Measurements from ENCODE around the gene GGNBP2.

GGNBP2 gene

GRCh38 chr17:36534840-36535668, 9.7 kb upstream of the GGNBP2 start, which contains the start of the genes MYO19 and PIGW:
TSS of gene MYO19 (minus strand) at chr17:36534868. CDS start at chr17:36532538, 2,330 bp downstream.
TSS of gene PIGW (plus strand) at chr17:36534987. CDS start at chr17:36537102, 2,115 bp downstream.
- no peak for DNase-seq (ENCODE audit: low read depth, low spot score)
- ChIA-PET CTCF (interaction anchor here (1.4 to 2.0 kb wide), 3 partner anchors 9 to 11 kb away, joined by 4 to 9 read pairs (median 4); no protein-coding TSS in a partner anchor), POLR2A (interaction anchor here (0.6 to 2.4 kb wide), 5 partner anchors 9 to 67 kb away, joined by 3 to 19 read pairs (median 4); partner anchors contain the start of gene MRM1)
- H3K4me3 ChIP-seq (ENCODE audit: low read depth, low read length), result peak within 1 kb of the TSS; percentile 94
- no peak for TF ChIP-seq CTCF (IDR thresholded peaks at IDR 0.05; ENCODE audit: insufficient read depth, low read length, missing control alignments)

GRCh38 chr17:36535669-36536081, 9.0 kb upstream of the GGNBP2 start:
- POLR2A ChIA-PET, result interaction anchor here (1.0 to 2.4 kb wide), 3 partner anchors 10 to 28 kb away, joined by 3 to 19 read pairs (median 4); no protein-coding TSS in a partner anchor
- peak overlapping the region; percentile 94 for H3K4me3 ChIP-seq (ENCODE audit: low read depth, low read length)
- TF ChIP-seq CTCF (IDR thresholded peaks at IDR 0.05; ENCODE audit: insufficient read depth, low read length, missing control alignments), result no peak
- no peak for DNase-seq (ENCODE audit: low read depth, low spot score)
- CTCF ChIA-PET, result interaction anchor here (1.4 kb wide), 2 partner anchors 8 to 10 kb away, joined by 4 read pairs; no protein-coding TSS in a partner anchor

GRCh38 chr17:36540696-36541095, 4.0 kb upstream of the GGNBP2 start:
- TF ChIP-seq CTCF (IDR thresholded peaks at IDR 0.05; ENCODE audit: insufficient read depth, low read length, missing control alignments), result no peak
- no peak for DNase-seq (ENCODE audit: low read depth, low spot score)
- CTCF ChIA-PET, result interaction anchor here (0.6 kb wide), 1 partner anchor 1218 kb away, joined by 3 read pairs; no protein-coding TSS in a partner anchor
- POLR2A ChIA-PET, result no interaction called here
- no peak overlapping the region for H3K4me3 ChIP-seq (ENCODE audit: low read depth, low read length)

GRCh38 chr17:36542755-36543154, 2.0 kb upstream of the GGNBP2 start:
- DNase-seq (ENCODE audit: low read depth, low spot score), result no peak
- CTCF ChIA-PET, result interaction anchor here (1.1 to 1.3 kb wide), 3 partner anchors 9 to 59 kb away, joined by 3 to 4 read pairs (median 4); partner anchors contain the start of gene MRM1
- TF ChIP-seq CTCF (IDR thresholded peaks at IDR 0.05; ENCODE audit: insufficient read depth, low read length, missing control alignments), result no peak
- POLR2A ChIA-PET, result interaction anchor here (1.1 kb wide), 1 partner anchor 60 kb away, joined by 3 read pairs; no protein-coding TSS in a partner anchor
- H3K4me3 ChIP-seq (ENCODE audit: low read depth, low read length), result no peak overlapping the region

- ChIA-PET CTCF (interaction anchor here (0.8 to 1.4 kb wide), 4 partner anchors 9 to 61 kb away, joined by 3 to 4 read pairs (median 4); partner anchors contain the start of gene PIGW), POLR2A (interaction anchor here (1.1 to 1.2 kb wide), 2 partner anchors 10 to 59 kb away, joined by 3 to 11 read pairs; partner anchors contain the start of genes MYO19 and PIGW)
- peak; percentile 20 for TF ChIP-seq CTCF (IDR thresholded peaks at IDR 0.05; ENCODE audit: insufficient read depth, low read length, missing control alignments)
- peak overlapping the region; percentile 99 for H3K4me3 ChIP-seq (ENCODE audit: low read depth, low read length)
- DNase-seq (ENCODE audit: low read depth, low spot score), result no peak
Measured at GRCh38 chr17:36544044-36544306, 744 bp upstream of the GGNBP2 start.

- ChIA-PET POLR2A (interaction anchor here (0.5 to 1.4 kb wide), 5 partner anchors 10 to 56 kb away, joined by 3 to 19 read pairs (median 4); partner anchors contain the start of genes DHRS11, MRM1, MYO19 and PIGW), CTCF (interaction anchor here (1.5 to 1.7 kb wide), 2 partner anchors 10 to 57 kb away, joined by 4 to 10 read pairs; partner anchors contain the start of genes MRM1, MYO19 and PIGW)
- H3K4me3 ChIP-seq (ENCODE audit: low read depth, low read length), result peak overlapping the region; percentile 99
- TF ChIP-seq CTCF (IDR thresholded peaks at IDR 0.05; ENCODE audit: insufficient read depth, low read length, missing control alignments), result no peak
- no peak for DNase-seq (ENCODE audit: low read depth, low spot score)
Measured at GRCh38 chr17:36545077-36545464, 352 bp downstream of the GGNBP2 start.

Data from AG04449 (cell line).